ENCODE measurements around the gene PNPLA7.

DNA sequence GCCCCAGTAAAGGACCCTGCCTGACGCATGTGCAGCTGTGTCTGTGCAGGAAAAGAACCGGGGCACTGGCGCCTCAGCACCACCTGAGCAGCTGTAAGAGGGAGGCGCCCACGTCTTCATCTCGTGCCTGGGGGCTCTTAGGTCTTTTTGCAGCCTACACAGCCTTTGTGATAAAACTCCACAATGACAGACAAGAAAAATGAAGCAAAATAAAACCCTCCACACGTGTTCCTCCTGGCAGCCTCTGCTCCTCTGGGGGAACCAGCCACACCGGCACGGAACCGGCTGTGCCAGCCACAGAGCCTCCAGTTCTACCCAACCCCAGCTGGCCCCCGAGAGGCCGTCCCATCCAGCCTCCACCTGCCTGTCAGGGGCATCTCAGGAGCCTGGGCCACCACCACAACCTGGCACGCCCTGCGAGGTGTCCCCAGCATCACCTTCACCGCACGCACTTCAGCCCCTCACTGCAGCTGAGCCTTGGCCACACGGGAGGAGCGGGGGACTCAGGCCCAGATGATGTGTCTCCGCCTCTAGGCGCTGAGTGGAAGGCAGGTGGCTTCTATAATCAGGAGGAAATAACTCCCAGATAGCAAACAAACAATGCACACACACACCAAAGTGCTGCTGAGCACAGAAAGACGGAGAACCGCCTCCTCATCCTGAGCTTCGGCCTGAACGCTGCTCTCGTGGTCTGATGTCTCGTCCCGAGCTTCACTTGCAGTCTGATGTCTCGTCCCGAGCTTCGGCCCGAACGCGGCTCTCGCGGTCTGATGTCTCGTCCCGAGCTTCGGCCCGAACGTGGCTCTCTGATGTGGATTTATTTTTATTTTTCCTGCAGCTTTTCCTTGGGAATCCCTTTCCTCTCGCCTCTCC lies 62.5 kb downstream of the PNPLA7 start:
- no peak for TF ChIP-seq POLR2A (IDR thresholded peaks at IDR 0.05)
- TF ChIP-seq, protein P1, sequence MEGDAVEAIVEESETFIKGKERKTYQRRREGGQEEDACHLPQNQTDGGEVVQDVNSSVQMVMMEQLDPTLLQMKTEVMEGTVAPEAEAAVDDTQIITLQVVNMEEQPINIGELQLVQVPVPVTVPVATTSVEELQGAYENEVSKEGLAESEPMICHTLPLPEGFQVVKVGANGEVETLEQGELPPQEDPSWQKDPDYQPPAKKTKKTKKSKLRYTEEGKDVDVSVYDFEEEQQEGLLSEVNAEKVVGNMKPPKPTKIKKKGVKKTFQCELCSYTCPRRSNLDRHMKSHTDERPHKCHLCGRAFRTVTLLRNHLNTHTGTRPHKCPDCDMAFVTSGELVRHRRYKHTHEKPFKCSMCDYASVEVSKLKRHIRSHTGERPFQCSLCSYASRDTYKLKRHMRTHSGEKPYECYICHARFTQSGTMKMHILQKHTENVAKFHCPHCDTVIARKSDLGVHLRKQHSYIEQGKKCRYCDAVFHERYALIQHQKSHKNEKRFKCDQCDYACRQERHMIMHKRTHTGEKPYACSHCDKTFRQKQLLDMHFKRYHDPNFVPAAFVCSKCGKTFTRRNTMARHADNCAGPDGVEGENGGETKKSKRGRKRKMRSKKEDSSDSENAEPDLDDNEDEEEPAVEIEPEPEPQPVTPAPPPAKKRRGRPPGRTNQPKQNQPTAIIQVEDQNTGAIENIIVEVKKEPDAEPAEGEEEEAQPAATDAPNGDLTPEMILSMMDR (IDR thresholded peaks at IDR 0.05), result no peak
